ENCODE data around the gene PPAT.

PPAT gene

DNA sequence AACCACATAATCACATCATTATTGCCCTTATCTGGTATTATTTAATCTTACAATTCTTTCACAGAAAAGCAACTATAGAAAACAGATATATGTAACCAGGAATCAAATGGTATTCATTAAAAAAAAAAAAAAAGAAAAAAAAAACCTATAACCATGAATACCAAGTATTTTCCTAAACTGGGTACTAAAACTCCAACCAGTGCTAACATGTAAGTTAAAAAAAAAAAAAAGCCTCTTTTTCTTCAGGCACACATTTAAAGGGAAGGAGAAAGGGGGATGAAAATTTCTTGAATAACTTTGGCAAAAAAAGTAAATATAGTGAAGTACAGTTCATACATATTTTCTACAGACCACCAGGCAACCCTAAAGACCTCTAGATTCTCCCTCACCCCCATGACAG, 2.1 kb downstream of the PPAT start:
- no peaks in the 10 kb centered on the region for H3K9me3 ChIP-seq (ENCODE audit: control insufficient read depth, insufficient read depth, low read length)
- H3K4me3 ChIP-seq (ENCODE audit: low read depth, low read length), result peak overlapping the region; percentile 89
- no peak overlapping the region for H3K9ac ChIP-seq (ENCODE audit: low read depth, low read length)

DNA sequence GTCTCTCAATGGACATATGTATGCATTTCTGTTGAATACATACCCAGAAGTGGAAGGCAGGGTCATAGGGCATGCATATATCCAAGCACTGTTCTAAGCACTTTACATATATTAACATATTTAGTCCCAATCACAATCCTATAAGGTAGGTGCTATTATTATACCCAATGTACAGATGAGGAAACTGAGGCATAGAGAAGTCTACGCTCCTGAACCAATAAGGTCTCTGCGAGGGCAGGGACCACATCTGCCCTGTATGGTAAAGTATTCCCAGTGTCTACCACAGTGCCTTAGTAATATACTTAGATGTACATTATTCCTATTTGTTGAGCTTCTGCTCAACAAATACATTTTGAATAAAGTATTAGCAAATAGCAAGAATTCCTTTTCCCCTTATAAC, 5.2 kb downstream of the PPAT start:
- H3K36me3 ChIP-seq (ENCODE audit: control insufficient read depth, insufficient read depth, low read length), result 0 out of 2 replicates have a peak, but pooled peaks cover 15% of the 10 kb centered on the region

More for the DNA sequence above, 2.1 kb downstream of the PPAT start:
- Histone ChIP-seq H3K36me3 (ENCODE audit: control insufficient read depth, insufficient read depth, low read length) (0 out of 2 replicates have a peak, but pooled peaks cover 10% of the 10 kb centered on the region), H3K4me1 (ENCODE audit: control insufficient read depth, insufficient read depth, low read length) (peaks cover 3% of the 10 kb centered on the region; the same call in 1 of the 2 replicates), H3K27ac (ENCODE audit: low read depth, low read length) (no peak overlapping the region), H3K27me3 (ENCODE audit: control insufficient read depth, insufficient read depth, low read length) (no peaks in the 10 kb centered on the region)

DNA sequence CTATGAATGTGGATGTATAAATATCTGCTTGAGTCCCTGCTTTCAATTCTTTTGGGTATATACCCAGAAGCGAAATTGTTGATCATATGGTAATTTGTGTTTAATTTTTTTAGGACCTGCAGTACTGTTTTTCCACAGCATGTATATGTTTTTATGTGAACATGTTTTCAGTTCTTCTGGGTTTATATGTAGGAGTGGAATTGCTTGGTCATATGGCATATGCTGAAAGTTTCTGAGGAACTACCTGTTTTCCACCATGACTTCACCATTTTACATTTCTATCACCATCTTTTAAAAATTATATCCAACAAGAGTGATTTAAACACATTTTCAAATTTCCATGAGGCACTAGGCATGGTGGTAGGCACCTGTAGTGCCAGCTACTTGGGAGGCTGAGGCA, 8.2 kb downstream of the PPAT start:
- peaks cover 15% of the 10 kb centered on the region; the same call in 1 of the 2 replicates for H3K36me3 ChIP-seq (ENCODE audit: control insufficient read depth, insufficient read depth, low read length)
- H3K9ac ChIP-seq (ENCODE audit: low read depth, low read length), result no peak overlapping the region
- peaks cover 14% of the 10 kb centered on the region for H3K4me1 ChIP-seq (ENCODE audit: control insufficient read depth, insufficient read depth, low read length)
- no peaks in the 10 kb centered on the region for H3K27me3 ChIP-seq (ENCODE audit: control insufficient read depth, insufficient read depth, low read length)
- no peak overlapping the region for H3K4me3 ChIP-seq (ENCODE audit: low read depth, low read length)
- no peak overlapping the region for H3K27ac ChIP-seq (ENCODE audit: low read depth, low read length)
- no peaks in the 10 kb centered on the region for H3K9me3 ChIP-seq (ENCODE audit: control insufficient read depth, insufficient read depth, low read length)

More for the DNA sequence above, 5.2 kb downstream of the PPAT start:
- H3K9me3 ChIP-seq (ENCODE audit: control insufficient read depth, insufficient read depth, low read length), result no peaks in the 10 kb centered on the region
- no peaks in the 10 kb centered on the region for H3K27me3 ChIP-seq (ENCODE audit: control insufficient read depth, insufficient read depth, low read length)
- H3K4me3 ChIP-seq (ENCODE audit: low read depth, low read length), result no peak overlapping the region
- no peak overlapping the region for H3K27ac ChIP-seq (ENCODE audit: low read depth, low read length)
- H3K9ac ChIP-seq (ENCODE audit: low read depth, low read length), result no peak overlapping the region
- H3K4me1 ChIP-seq (ENCODE audit: control insufficient read depth, insufficient read depth, low read length), result peaks cover 7% of the 10 kb centered on the region

DNA sequence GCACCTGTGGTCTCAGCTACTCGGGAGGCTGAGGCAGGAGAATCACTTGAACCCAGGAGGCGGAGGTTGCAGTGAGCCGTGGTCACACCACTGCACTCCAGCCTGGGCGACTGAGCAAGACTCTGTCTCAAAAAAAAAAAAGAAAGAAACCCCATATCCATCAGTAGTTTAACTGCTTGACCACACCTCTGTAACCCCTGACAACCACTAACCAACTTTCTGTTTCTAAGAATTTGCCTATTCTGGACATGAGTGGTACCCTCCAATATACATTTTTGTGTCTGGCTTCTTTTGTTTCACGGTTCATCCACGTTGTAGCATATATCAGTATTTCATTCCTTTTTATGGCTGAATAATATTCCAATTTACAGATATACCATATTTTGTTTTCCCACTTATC, 9.1 kb downstream of the PPAT start:
- H3K36me3 ChIP-seq (ENCODE audit: control insufficient read depth, insufficient read depth, low read length), result peaks cover 14% of the 10 kb centered on the region; the same call in 1 of the 2 replicates
- no peak overlapping the region for H3K4me3 ChIP-seq (ENCODE audit: low read depth, low read length)
- H3K9me3 ChIP-seq (ENCODE audit: control insufficient read depth, insufficient read depth, low read length), result no peaks in the 10 kb centered on the region
- no peak overlapping the region for H3K9ac ChIP-seq (ENCODE audit: low read depth, low read length)
- H3K27ac ChIP-seq (ENCODE audit: low read depth, low read length), result no peak overlapping the region
- peaks cover 14% of the 10 kb centered on the region for H3K4me1 ChIP-seq (ENCODE audit: control insufficient read depth, insufficient read depth, low read length)
- H3K27me3 ChIP-seq (ENCODE audit: control insufficient read depth, insufficient read depth, low read length), result no peaks in the 10 kb centered on the region

DNA sequence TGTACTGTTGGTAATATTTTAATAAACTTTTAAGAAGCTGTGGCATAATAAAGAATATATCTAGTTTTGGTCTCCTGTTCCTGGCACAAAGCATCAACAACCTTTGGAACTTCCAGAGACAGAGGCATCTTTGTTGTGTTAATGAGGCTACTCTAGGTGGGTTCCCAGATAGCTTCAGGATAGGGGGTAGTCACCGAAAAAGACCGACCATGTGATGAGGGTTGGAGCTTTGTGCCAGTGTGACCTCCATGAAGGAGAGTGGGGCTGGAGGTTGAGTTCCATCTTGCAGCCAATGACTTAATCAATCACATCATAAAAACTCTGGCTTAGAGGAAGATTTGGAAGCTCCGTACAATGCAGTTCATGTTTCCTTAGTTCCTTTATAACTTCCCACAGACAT, 9.9 kb downstream of the PPAT start:
- Histone ChIP-seq H3K4me1 (ENCODE audit: control insufficient read depth, insufficient read depth, low read length) (peaks cover 14% of the 10 kb centered on the region), H3K27ac (ENCODE audit: low read depth, low read length) (peak overlapping the region; percentile 64)

DNA sequence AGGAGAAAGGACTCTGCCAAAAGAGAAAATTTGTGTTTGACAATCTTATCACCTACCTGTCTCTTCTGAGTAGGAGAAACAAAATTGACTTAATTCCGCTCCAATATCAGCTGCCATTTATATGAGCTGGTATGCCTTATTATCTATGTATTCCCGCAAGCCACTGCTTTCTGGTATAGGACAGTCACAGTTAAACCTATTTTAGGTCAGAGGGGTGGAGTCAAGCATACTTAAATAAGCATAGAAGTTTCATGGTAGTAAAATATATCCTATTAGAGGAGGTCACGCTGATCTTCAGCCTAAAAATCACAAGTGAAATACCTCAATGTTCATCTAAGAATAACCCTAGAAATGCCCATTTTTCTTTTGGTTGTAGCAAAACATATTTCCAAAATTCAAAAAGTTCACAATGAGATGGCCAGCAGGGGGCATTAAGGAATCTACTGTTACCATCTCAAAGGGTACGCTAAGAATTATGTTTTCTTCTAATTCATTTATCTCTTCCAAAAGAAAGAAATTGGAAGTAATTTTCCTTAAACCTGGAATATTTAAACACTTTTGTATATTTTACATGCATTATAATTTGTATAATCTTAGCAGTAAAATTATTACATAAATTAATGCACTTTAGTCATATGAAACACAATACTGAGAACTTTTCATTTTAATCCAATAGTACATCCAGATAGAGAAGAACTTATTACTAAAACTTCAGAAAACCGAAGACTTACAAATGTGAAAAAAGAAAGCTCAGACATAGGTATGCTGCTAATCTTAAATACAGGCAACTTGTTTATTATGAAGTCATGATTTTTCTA, 10.5 kb downstream of the PPAT start:
- Histone ChIP-seq H3K36me3 (ENCODE audit: control insufficient read depth, insufficient read depth, low read length) (peaks cover 14% of the 10 kb centered on the region; the same call in 1 of the 2 replicates), H3K4me3 (ENCODE audit: low read depth, low read length) (peak overlapping the region; percentile 16; the same call in 1 of the 2 replicates), H3K9ac (ENCODE audit: low read depth, low read length) (no peak overlapping the region), H3K27me3 (ENCODE audit: control insufficient read depth, insufficient read depth, low read length) (no peaks in the 10 kb centered on the region), H3K27ac (ENCODE audit: low read depth, low read length) (peak overlapping the region; percentile 64), H3K4me1 (ENCODE audit: control insufficient read depth, insufficient read depth, low read length) (peaks cover 14% of the 10 kb centered on the region), H3K9me3 (ENCODE audit: control insufficient read depth, insufficient read depth, low read length) (no peaks in the 10 kb centered on the region)

More for the DNA sequence above, 9.9 kb downstream of the PPAT start:
- Histone ChIP-seq H3K9me3 (ENCODE audit: control insufficient read depth, insufficient read depth, low read length) (no peaks in the 10 kb centered on the region), H3K36me3 (ENCODE audit: control insufficient read depth, insufficient read depth, low read length) (peaks cover 18% of the 10 kb centered on the region; the same call in 1 of the 2 replicates), H3K4me3 (ENCODE audit: low read depth, low read length) (peak overlapping the region; percentile 16; the same call in 1 of the 2 replicates), H3K27me3 (ENCODE audit: control insufficient read depth, insufficient read depth, low read length) (no peaks in the 10 kb centered on the region), H3K9ac (ENCODE audit: low read depth, low read length) (no peak overlapping the region)

DNA sequence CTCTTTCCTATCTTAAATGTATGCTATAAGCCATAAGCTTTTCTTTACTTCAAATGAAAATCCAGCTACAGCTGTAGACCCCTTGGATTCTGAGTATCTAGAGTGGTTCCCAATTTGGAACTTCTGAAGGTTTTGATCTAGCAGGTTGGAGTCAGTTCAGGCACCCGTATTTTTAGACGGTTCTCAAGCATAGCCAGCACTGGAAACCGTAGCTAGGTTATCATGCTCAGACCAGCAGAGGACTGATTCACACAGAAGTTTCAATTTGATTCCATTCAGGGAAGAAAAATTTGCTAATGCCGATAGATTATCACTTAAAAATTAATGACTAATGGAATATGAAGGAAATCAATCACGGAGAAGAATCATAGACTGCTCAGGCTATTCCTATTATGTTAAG, 11.2 kb downstream of the PPAT start:
- Histone ChIP-seq H3K4me1 (ENCODE audit: control insufficient read depth, insufficient read depth, low read length) (peaks cover 14% of the 10 kb centered on the region), H3K36me3 (ENCODE audit: control insufficient read depth, insufficient read depth, low read length) (peaks cover 14% of the 10 kb centered on the region; the same call in 1 of the 2 replicates), H3K27me3 (ENCODE audit: control insufficient read depth, insufficient read depth, low read length) (no peaks in the 10 kb centered on the region), H3K27ac (ENCODE audit: low read depth, low read length) (no peak overlapping the region), H3K4me3 (ENCODE audit: low read depth, low read length) (no peak overlapping the region), H3K9me3 (ENCODE audit: control insufficient read depth, insufficient read depth, low read length) (no peaks in the 10 kb centered on the region), H3K9ac (ENCODE audit: low read depth, low read length) (no peak overlapping the region)

DNA sequence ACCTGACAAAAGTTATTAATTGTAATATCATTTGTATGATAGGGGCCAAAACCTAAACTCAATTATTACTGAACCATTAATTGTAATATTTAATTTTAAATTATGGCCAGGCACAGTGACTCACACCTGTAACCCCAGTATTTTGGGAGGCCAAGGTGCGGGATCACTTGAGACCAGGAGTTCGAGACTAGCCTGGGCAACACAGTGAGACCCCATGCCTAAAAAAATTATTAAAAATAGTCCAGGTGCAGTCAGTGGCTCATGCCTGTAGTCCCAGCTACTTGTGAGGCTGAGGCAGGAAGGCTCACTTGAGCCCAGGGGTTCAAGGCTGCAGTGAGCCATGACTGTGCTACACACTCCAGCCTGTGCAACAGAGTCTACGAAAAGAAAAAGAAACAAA, 18.0 kb downstream of the PPAT start:
- Histone ChIP-seq H3K27ac (ENCODE audit: low read depth, low read length) (no peak overlapping the region), H3K9ac (ENCODE audit: low read depth, low read length) (no peak overlapping the region), H3K27me3 (ENCODE audit: control insufficient read depth, insufficient read depth, low read length) (no peaks in the 10 kb centered on the region), H3K36me3 (ENCODE audit: control insufficient read depth, insufficient read depth, low read length) (peaks cover 11% of the 10 kb centered on the region), H3K4me1 (ENCODE audit: control insufficient read depth, insufficient read depth, low read length) (peaks cover 8% of the 10 kb centered on the region; the same call in 1 of the 2 replicates), H3K4me3 (ENCODE audit: low read depth, low read length) (no peak overlapping the region), H3K9me3 (ENCODE audit: control insufficient read depth, insufficient read depth, low read length) (no peaks in the 10 kb centered on the region)

DNA sequence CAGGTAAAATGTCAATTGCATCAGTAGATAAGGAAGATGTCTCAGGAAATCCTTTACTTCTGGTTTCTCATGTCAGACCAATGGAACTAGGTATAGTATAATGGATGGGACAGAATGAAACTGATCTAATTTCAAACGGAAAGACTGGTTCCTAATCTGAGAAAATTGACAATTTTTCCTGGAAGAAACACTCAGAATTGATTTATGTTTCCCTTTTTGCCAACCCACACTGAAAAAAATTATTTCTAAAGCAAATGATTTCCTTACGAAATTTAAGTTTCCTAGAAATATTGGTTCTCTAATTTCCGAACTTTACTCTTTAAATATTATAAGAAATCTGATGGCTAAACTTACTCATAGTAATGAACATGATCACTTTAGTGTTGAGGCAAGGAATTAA, 19.1 kb downstream of the PPAT start:
- Histone ChIP-seq H3K27me3 (ENCODE audit: control insufficient read depth, insufficient read depth, low read length) (no peaks in the 10 kb centered on the region), H3K4me1 (ENCODE audit: control insufficient read depth, insufficient read depth, low read length) (peaks cover 16% of the 10 kb centered on the region), H3K9ac (ENCODE audit: low read depth, low read length) (no peak overlapping the region), H3K9me3 (ENCODE audit: control insufficient read depth, insufficient read depth, low read length) (no peaks in the 10 kb centered on the region), H3K36me3 (ENCODE audit: control insufficient read depth, insufficient read depth, low read length) (peaks cover 7% of the 10 kb centered on the region), H3K4me3 (ENCODE audit: low read depth, low read length) (no peak overlapping the region), H3K27ac (ENCODE audit: low read depth, low read length) (no peak overlapping the region)

DNA sequence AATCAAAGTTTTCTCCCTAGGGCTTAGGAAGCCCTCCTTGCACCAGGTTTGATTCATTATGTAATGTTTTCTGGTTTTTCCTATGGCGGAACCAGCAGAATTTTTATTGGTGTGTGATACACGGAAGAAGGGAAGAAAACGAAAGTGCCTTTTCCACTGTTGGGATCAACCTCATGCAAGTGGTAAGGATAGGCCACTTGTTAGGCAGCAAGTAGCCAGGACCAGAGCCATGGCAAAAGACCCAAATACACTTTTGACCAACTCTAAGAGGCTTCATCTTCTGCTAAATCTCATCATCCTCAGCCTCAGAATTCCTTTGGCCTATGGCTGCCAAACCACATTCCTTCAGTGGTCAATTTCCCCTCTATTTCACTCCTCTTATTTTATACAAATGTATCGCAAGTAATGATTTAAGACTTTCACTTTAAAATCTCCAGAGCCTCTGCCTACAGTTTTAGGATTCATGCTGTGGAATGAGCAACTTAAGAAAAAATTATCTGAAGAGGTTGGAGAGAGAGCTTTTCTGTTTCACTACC, 21.2 kb downstream of the PPAT start:
- H3K9ac ChIP-seq (ENCODE audit: low read depth, low read length), result no peak overlapping the region
- H3K9me3 ChIP-seq (ENCODE audit: control insufficient read depth, insufficient read depth, low read length), result no peaks in the 10 kb centered on the region
- no peaks in the 10 kb centered on the region for H3K27me3 ChIP-seq (ENCODE audit: control insufficient read depth, insufficient read depth, low read length)
- H3K4me1 ChIP-seq (ENCODE audit: control insufficient read depth, insufficient read depth, low read length), result peaks cover 36% of the 10 kb centered on the region
- no peak overlapping the region for H3K4me3 ChIP-seq (ENCODE audit: low read depth, low read length)
- H3K27ac ChIP-seq (ENCODE audit: low read depth, low read length), result no peak overlapping the region
- peaks cover 2% of the 10 kb centered on the region; the same call in 1 of the 2 replicates for H3K36me3 ChIP-seq (ENCODE audit: control insufficient read depth, insufficient read depth, low read length)

All from HUES48 (cell line).